ENCODE measurements around the gene CLIC5.

The CLIC5 gene

GRCh38 chr6:45997875-45998506 is 17.7 kb downstream of the CLIC5 start:
- no peak for DNase-seq (ENCODE audit: low spot score)

DNA sequence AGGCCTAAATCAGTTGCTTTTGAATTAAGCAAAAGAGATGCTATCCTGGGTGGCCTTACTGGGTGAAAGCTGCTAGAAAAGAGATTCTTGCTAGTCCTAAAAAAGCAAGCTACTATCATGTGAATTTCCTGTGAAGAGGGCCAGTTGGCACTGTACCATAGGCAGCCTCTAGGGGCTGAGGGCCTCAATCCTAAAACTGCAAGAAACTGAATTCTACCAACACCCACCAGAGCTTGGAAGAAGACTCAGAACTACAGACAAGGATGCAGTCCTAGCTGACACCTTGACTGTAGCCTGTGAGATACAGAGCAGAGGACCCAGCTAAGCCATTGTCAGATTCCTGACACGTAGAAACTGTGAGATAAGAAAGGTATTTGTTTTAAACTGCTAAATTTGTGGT is 24.5 kb downstream of the CLIC5 start:
- DNase-seq (ENCODE audit: low spot score), result no peak

- DNase-seq (ENCODE audit: low spot score), result no peak
Measured at GRCh38 chr6:45990162-45990561, 25.5 kb downstream of the CLIC5 start.

DNA sequence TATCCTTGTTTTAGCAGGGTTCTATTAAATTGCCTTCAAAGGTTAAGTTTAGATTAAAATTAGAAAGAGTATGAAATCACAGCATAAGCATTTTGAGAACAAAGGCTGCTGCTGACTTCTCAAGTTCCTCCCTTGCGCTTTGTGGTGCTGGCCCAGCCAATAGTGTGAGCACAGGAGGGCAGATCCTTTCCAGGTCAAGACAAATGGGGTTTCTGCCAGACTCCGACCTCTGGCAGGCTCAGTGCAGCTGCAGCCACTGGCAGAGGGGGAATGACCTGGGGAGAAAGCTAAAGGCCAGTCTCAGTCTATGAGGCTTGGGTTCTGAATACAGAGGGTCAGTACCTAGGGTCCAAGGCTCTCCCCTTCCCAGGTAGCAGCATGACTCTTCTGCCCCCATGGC is 27.0 kb downstream of the CLIC5 start:
- DNase-seq (ENCODE audit: low spot score), result no peak

DNA sequence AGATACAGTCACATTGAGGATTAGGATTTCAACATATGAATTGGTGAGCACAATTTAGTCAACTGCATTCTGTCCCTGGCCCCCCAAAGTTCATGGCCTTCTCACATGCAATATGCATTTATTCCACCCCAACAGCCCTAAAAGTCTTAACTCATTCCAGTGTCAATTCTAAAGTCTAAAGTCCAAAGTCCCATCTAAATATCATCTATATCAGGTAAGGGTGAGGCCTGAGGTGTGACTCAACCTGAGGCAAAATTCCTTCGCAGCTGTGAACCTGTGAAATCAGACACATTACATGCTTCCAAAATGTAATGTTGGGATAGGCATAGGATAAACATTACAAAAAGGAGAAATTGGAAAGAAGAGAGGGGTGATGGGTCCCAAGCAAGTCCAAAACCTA is 27.8 kb downstream of the CLIC5 start:
- DNase-seq (ENCODE audit: low spot score), result peak; percentile 45

GRCh38 chr6:45986746-45987274 is 28.9 kb downstream of the CLIC5 start:
- no peak for DNase-seq (ENCODE audit: low spot score)

DNA sequence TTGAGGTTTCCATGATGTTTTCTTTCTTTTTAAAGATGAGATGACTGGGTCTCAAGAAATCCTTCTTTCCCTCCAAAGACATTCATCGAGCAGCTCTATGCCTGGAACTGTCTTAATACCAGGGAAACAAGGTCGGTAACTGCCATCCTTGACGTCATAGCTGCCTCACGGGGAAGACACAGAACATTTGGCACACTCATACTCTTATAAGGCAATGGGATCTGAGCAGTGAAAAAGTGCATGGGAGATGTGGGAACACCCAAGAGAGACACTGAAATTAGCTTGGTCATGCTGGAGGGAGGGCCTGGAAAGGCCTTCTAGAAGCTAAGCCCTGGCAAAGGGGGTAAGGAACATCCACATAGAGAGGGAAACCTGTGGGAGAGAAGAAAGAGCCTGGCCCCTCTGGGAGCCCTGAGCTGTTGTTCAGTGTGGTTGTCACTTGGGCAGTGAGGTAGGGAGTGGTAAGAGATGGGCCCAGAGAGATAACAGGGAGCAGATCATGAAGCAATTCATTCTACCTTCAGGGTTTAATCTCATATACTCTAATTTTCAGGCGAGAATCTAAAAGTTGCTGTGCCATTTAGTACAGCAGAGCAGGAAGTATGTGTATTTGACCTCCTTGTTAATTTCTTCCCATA is 30.8 kb downstream of the CLIC5 start:
- DNase-seq (ENCODE audit: low spot score), result no peak

DNA sequence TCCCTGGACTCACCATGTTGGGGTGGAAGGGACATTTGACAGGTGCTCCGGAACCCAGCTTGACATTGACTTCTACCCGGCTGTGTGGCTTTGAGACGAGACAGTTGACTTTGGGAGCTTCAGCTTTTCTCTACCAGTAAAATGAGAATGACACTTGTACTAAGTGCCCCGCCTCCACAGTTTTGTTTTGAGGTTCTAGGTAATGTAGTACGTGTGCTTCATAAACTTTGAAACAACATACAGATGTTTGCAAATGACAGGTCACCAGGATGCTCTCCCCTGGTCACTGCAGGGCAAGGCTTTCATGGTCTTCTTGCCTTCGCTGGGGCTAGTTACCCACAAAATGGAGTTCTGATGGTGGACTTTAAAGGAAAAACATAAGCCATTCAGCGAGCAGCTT is 31.3 kb downstream of the CLIC5 start:
- no peak for DNase-seq (ENCODE audit: low spot score)

GRCh38 chr6:45983062-45983461 is 32.6 kb downstream of the CLIC5 start:
- no peak for DNase-seq (ENCODE audit: low spot score)

GRCh38 chr6:45982280-45983036 is 33.2 kb downstream of the CLIC5 start:
- DNase-seq (ENCODE audit: low spot score), result no peak

DNA sequence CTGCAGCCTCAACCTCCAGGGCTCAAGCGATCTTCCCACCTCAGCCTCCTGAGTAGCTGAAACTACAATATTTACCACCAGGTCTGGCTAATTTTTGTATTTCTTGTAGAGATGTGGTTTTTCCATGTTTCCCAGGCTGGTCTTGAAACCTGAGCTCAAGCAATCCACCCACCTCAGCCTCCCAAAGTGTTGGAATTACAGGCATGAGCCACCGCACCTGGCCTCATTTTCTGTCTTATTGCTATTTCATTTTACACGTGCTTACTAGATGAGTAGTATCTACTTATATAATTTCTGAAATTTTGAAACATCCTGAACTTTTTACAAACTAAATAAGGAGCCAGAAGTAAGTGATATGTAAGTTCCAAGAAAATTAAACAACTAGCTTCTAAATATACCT is 34.6 kb downstream of the CLIC5 start:
- no peak for DNase-seq (ENCODE audit: low spot score)

DNA sequence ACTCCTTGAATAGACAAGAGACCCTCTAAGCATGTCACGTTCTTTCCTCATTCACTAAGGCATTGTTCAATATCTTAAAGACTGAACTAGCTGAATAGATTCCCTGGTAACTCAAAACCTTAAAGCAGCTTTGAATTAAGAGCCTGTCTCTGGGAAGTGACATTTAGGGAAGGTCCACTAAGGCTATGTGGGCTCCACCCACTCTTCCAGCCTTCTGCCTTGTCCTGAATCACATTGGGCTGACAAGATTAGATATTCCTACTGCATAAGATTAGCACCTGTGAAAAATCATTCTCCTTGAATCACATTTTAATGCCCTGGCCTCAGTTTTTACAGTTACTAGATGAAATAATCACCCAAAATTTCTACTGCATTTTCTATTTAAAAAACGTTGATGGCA is 36.3 kb downstream of the CLIC5 start:
- no peak for DNase-seq (ENCODE audit: low spot score)

- no peak for DNase-seq (ENCODE audit: low spot score)
Measured at GRCh38 chr6:45974596-45974995, 41.1 kb downstream of the CLIC5 start.

DNA sequence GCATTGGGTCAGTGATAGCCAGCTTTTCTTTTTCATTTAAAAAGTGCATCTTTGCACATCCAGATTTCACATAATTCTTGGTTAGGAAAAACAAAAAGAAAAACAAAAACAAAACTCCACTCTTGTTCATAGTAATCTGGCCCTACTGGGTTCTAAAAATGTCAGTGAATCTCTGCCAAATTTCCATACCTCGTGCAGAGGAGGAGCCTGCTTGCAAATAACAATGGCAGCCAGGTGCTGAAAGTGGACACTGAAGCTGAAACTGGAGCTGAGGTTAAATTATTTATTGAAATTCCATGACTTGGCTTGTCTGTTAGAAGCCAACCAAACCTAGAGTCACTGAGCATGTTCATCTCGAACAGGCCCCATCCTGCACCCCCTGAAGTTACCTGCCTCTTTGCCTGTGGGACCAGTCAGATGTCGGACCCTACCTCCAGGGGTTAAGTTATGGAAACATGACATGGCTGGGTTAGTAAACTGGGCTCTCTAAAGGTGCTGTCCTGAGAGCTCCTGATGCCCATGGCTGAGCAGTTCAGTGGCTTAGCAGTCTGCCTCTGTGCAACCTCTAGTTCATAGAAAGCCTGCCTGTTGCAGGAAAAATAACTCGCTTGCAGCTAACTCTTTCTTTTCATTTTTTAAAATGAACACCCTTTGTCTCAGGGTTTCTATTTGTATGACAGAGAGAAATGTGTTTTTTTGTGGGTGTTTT is 42.7 kb downstream of the CLIC5 start:
- DNase-seq (ENCODE audit: low spot score), result no peak

DNA sequence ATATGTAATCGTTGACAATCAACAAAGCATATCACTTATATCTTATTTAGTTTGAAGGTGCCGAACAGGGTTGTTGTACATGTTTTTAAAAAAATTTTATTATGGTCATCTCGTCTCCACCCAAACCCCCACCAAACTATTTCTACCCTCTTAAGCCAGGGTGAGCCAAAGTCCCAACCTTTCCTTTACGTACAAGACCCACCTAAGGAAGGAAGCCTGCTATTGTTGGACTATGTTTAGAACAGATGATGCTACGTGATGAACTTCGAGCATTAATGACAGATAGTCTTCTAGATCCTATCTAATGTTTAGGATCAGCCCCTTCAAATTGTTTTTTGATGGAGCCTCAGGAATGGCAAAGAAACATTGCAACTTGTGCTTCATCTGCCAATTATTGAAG is 44.4 kb downstream of the CLIC5 start:
- no peak for DNase-seq (ENCODE audit: low spot score)

DNA sequence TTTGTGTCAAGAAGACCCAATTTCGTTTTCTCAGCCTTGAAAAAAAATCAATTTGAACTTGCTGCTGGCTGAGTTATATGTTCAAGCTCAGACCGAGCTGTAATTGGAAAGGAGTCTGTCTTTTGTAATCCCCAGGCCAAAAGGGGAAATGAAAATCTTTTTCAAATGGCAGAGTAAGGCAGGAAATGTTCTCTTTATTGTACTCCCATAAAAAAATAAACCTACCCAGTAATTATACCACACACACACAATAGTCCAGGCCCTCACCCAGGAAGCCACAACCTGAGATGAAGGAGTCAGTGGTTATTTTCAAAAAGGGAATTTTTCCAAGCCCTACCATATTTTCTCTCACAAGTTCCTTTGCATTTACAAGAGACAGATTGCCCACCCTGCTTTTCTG is 45.3 kb downstream of the CLIC5 start:
- DNase-seq (ENCODE audit: low spot score), result no peak

DNA sequence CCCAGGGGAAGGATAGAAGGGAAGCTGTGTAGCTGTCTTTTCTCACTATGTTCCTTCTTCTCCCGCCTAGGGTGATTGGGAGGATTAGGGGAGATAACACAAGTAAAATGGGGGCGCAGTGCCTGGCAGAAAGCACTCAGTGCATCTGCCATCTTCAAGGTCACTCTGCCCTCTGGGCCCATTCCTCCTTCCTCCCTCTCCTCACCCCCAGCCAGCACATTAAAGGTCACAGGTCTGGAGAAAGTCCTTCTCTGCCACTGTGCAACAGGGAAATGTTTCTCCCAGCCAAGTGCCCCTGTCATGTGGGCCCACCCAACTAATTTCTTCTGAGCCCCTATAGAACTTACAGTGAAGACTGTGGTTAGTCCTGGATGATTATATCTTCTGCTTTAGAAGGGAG is 45.8 kb downstream of the CLIC5 start:
- DNase-seq (ENCODE audit: low spot score), result no peak

GRCh38 chr6:45969026-45969425 is 46.6 kb downstream of the CLIC5 start:
- DNase-seq (ENCODE audit: low spot score), result no peak

GRCh38 chr6:45967363-45967762 is 48.3 kb downstream of the CLIC5 start:
- no peak for DNase-seq (ENCODE audit: low spot score)

GRCh38 chr6:45966797-45967196 is 48.9 kb downstream of the CLIC5 start:
- DNase-seq (ENCODE audit: low spot score), result no peak

GRCh38 chr6:45966340-45966739 is 49.3 kb downstream of the CLIC5 start:
- no peak for DNase-seq (ENCODE audit: low spot score)

- peak; percentile 52 for DNase-seq (ENCODE audit: low spot score)
Measured at GRCh38 chr6:45965792-45966191, 49.9 kb downstream of the CLIC5 start.

DNA sequence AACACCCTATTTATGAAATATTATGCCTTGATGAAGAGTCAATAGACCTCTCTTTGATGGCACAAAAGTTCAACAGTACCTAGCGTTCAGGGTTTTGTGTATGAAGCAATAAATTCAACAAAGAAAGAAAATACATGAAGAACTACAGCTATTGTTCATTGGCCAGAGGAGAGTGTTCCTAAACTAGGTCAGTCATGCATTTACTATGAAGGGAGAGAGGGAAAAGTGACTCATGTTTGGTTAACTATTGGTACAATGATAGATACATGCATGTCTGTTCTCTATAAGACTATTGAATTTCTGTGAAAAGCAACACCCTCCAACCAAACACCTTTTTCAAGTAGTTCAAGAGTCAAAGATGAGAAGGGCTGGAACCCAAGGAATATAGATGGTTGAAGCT is 50.7 kb downstream of the CLIC5 start:
- DNase-seq (ENCODE audit: low spot score), result no peak

Measured in SW480 (cell line).